GM19328 (cell line): ENCODE measurements around the gene ASB4.
"Not testable (repeated sequence)": the region's sequence is repeated elsewhere in the genome, so short reads cannot be mapped to it uniquely, and the experiment has no call there.

Source experiments
- ATAC-seq: cut with Tn5 transposase; IDR thresholded peaks from one replicate; pipeline ENCODE4 v1.9.1; 2021; ENCODE audit warnings: mild to moderate bottlenecking, moderate library complexity; ENCODE audit not compliant: unreplicated experiment

The ASB4 gene

GRCh38 chr7:95478272-95479037 is 7.3 kb upstream of the ASB4 start:
- ATAC-seq = no peak

- peak; percentile 56 for ATAC-seq
Observed at GRCh38 chr7:95479992-95480624, 5.6 kb upstream of the ASB4 start.

GRCh38 chr7:95481271-95482165 is 4.2 kb upstream of the ASB4 start:
- ATAC-seq = no peak

- ATAC-seq = no peak
Observed at GRCh38 chr7:95482424-95482823, 3.3 kb upstream of the ASB4 start.

- ATAC-seq = no peak
Observed at GRCh38 chr7:95490231-95490762, 4.6 kb downstream of the ASB4 start.

- no peak for ATAC-seq
Observed at GRCh38 chr7:95491201-95491600, 5.5 kb downstream of the ASB4 start.

GRCh38 chr7:95491634-95492314 is 6.0 kb downstream of the ASB4 start:
- ATAC-seq = no peak

GRCh38 chr7:95493247-95493646 is 7.5 kb downstream of the ASB4 start:
- ATAC-seq = no peak

GRCh38 chr7:95493844-95494243 is 8.1 kb downstream of the ASB4 start:
- no peak for ATAC-seq

GRCh38 chr7:95501261-95501832 is 15.6 kb downstream of the ASB4 start:
- peak; percentile 83 for ATAC-seq

- ATAC-seq = no peak
Observed at GRCh38 chr7:95502403-95502802, 16.7 kb downstream of the ASB4 start.

GRCh38 chr7:95503271-95504131 is 17.8 kb downstream of the ASB4 start:
- ATAC-seq = no peak

GRCh38 chr7:95504132-95504588 is 18.4 kb downstream of the ASB4 start:
- not testable (repeated sequence) for ATAC-seq

GRCh38 chr7:95508780-95509179 is 23.0 kb downstream of the ASB4 start:
- no peak for ATAC-seq

- no peak for ATAC-seq
Observed at GRCh38 chr7:95509199-95509598, 23.5 kb downstream of the ASB4 start.

- peak; percentile 90 for ATAC-seq
Observed at GRCh38 chr7:95511716-95512260, 26.0 kb downstream of the ASB4 start.

- ATAC-seq = no peak
Observed at GRCh38 chr7:95517458-95517857, 31.7 kb downstream of the ASB4 start.

- no peak for ATAC-seq
Observed at GRCh38 chr7:95517870-95518269, 32.1 kb downstream of the ASB4 start.

GRCh38 chr7:95520136-95520535 is 34.4 kb downstream of the ASB4 start:
- ATAC-seq = no peak
